GM20000 (cell line): ENCODE results near the gene EPHX1.

Source experiments
- DNase-seq: peaks from one replicate; pipeline ENCODE4 v3.0.0; 2012; ENCODE audit warnings: low spot score
- CTCF ChIP-seq: IDR thresholded peaks from 2 replicates; pipeline ENCODE4 v1.5.1; 2012; ENCODE audit warnings: mild to moderate bottlenecking, control low read depth; ENCODE audit errors: extremely low read depth, missing control alignments

EPHX1 gene

GRCh38 chr1:225766967-225767633 lies 42.8 kb upstream of the EPHX1 start:
- TF ChIP-seq CTCF: no peak

GRCh38 chr1:225767634-225768540 lies 42.0 kb upstream of the EPHX1 start:
- no peak for DNase-seq
- TF ChIP-seq CTCF: no peak

More at GRCh38 chr1:225766967-225767633, 42.8 kb upstream of the EPHX1 start:
- DNase-seq: no peak

- TF ChIP-seq CTCF: no peak
- no peak for DNase-seq
These were observed 41.1 kb upstream of the EPHX1 start for GRCh38 chr1:225768662-225769426.

- DNase-seq: no peak
- no peak for TF ChIP-seq CTCF
These were observed 40.2 kb upstream of the EPHX1 start for GRCh38 chr1:225769687-225770086.

- no peak for DNase-seq
- TF ChIP-seq CTCF: no peak
These were observed 39.2 kb upstream of the EPHX1 start for GRCh38 chr1:225770561-225771248.

GRCh38 chr1:225771661-225772322 lies 38.1 kb upstream of the EPHX1 start:
- TF ChIP-seq CTCF: no peak
- no peak for DNase-seq
